Hippocampal formation (tissue), 2 donors: ENCODE data around the gene PEA15.
A peak's percentile ranks its signal among the peaks of the same experiment; 100 is the strongest.

Experiments
- DNase-seq, 2 donors: peaks; one replicate each; lab custom pipeline; 2025; lab: John Stamatoyannopoulos, UW

The PEA15 gene, protein sequence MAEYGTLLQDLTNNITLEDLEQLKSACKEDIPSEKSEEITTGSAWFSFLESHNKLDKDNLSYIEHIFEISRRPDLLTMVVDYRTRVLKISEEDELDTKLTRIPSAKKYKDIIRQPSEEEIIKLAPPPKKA

GRCh38 chr1:160205242-160206035 lies at the start of gene PEA15:
TSS of gene PEA15 (plus strand) at chr1:160205384. CDS start at chr1:160211545, 6,161 bp downstream.
- peak; percentile 64 to 77 for DNase-seq

- no peak for DNase-seq
Measured at GRCh38 chr1:160156361-160156760, 48.8 kb upstream of the PEA15 start.

DNA sequence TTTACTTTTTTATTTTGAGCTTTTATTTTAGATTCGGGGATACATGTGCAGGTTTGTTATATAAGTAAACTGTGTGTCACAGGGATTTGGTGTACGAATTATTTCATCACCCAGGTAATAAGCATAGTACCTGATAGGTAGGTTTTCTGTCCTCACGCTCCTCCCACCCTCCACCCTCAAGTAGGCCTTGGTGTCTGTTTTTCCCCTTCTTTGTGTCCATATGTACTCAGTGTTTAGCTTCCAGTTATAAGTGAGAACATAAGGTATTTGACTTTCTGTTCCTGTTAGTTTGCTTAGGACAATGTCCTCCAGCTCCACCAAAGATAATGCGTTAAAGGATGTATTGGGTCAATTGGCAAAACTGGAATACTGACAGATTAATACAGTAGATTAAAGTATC lies 48.0 kb upstream of the PEA15 start:
- DNase-seq: no peak

DNA sequence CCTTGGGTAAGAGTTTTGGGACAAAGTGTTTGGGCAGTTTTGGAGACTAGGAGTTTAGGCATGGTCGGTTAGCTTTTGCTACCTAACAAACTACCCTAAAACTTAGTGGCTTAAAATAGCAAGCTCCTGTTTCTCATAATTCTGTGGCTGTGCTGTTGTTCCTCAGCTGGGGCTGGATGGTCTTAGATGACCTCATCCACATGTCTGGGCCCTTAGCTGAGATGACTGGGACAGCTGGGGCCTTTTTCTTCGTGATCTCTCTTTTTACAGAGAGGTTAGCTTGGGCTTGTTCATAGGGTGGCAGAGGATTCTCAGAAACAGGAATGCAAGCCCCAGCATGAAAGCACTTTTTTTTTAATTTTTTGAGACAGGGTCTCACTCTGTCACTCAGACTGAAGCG lies 47.2 kb upstream of the PEA15 start:
- DNase-seq: no peak

GRCh38 chr1:160158534-160158933 lies 46.6 kb upstream of the PEA15 start:
- DNase-seq: no peak

DNA sequence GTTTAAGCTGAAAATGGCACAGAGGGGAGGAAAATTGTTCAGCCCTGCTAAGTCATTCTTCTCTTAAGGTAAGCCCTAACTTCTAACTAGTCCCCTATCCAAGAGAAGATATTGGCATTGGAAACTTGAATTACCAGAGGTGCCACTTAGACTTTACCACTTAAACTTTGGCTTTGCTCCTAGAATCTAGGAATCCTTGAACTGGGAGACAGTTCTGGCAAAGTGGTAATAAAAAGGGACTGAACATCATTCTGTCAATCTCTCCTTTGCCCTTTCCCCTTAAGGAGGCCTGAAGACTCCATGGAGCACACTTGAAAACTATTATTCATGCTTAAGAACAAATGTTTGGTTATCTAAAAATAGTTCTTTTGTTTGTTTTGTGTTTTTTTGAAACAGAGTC lies 45.3 kb upstream of the PEA15 start:
- DNase-seq: no peak

- DNase-seq: peak in 1 of 2 donors; percentile 17
Measured at GRCh38 chr1:160161965-160162705, 43.0 kb upstream of the PEA15 start.

GRCh38 chr1:160162931-160163330 lies 42.3 kb upstream of the PEA15 start:
- DNase-seq: no peak

DNA sequence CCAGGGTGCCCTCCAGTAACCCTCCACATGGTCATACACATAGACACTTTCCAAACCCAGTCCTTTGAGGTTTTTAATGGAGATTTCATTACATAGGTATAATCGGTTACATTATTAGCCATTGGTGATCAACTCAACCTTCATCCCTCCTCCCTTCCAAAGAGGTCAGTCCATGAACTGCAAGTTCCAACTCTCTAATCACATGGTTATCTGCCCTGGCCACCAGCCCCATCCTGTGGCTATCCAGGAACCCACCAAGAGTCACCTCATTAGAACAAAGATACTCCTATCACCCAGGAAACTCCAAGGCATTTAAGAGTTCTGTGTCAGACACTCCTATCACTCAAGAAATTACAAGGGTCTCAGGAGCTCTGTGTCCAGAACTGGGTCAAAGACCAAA lies 41.6 kb upstream of the PEA15 start:
- no peak for DNase-seq

DNA sequence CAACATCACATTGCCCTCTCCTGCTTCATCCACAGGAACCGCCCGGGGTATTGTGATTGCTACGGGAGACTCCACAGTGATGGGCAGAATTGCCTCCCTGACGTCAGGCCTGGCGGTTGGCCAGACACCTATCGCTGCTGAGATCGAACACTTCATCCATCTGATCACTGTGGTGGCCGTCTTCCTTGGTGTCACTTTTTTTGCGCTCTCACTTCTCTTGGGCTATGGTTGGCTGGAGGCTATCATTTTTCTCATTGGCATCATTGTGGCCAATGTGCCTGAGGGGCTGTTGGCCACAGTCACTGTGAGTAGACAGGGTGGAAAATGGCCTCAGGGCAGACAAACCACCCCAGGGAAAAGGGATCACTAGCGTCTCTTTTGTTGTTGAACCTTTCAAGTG lies 41.1 kb upstream of the PEA15 start:
- DNase-seq: no peak

DNA sequence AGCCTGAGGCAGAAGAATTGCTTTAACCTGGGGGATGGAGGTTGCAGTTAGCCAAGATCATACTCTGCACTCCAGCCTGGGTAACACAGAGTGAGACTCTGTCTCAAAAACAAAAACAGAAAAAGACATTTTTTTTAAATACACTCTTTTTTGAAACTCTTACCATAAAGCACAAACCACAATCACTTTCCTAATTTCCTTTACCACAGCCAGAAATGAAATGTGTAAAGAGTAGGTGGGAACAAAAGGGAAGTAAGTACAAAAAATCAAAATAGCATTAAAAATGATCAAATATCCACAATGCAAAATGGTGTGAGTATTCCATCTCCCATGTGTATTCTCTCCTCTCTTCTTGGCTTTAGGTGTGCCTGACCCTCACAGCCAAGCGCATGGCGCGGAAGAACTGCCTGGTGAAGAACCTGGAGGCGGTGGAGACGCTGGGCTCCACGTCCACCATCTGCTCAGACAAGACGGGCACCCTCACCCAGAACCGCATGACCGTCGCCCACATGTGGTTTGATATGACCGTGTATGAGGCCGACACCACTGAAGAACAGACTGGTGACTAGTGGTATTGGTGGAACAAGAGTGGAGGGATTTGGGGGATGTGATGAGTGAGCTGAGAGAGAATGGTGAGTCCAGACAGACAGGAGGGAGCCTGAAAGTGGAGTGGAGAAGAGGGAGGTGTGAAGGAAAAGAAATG lies 38.9 kb upstream of the PEA15 start:
- no peak for DNase-seq

DNA sequence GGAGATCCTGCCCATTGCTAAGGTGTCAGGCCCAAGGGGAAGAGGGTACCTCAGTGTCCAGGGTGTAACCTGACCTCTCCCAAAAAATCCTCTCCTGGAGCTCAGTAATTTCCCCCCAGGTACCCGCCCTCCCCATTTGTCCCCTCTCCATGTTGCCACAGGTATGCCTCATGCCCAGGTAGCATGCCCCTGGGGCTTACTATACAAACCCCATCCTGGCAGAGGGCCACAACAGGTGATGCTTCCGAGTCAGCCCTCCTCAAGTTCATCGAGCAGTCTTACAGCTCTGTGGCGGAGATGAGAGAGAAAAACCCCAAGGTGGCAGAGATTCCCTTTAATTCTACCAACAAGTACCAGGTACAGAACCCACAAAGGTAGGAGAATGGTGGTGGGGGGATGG lies 38.1 kb upstream of the PEA15 start:
- DNase-seq: no peak

GRCh38 chr1:160167580-160167979 lies 37.6 kb upstream of the PEA15 start:
- DNase-seq: no peak

- DNase-seq: no peak
Measured at GRCh38 chr1:160168016-160168415, 37.2 kb upstream of the PEA15 start.

- DNase-seq: no peak
Measured at GRCh38 chr1:160168609-160169369, 36.4 kb upstream of the PEA15 start.

- no peak for DNase-seq
Measured at GRCh38 chr1:160169553-160170399, 35.4 kb upstream of the PEA15 start.

- no peak for DNase-seq
Measured at GRCh38 chr1:160171354-160171753, 33.8 kb upstream of the PEA15 start.

- DNase-seq: no peak
Measured at GRCh38 chr1:160171980-160172379, 33.2 kb upstream of the PEA15 start.

DNA sequence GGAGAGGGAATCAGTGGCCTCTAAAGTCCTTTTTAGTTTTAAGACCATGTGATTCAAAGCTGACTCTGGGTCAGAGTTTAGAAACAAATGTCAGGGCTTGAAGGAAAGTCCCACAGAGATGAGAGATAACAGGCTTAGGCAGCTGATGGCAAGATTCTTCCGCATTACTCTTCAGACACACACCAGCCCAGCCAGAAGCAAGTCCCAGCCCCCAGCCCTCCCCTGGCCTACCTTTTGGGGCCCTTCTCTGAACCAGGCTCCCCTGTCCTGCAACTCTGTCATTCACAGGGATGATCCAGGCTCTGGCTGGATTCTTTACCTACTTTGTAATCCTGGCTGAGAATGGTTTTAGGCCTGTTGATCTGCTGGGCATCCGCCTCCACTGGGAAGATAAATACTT lies 28.0 kb upstream of the PEA15 start:
- no peak for DNase-seq

- no peak for DNase-seq
Measured at GRCh38 chr1:160177667-160178066, 27.5 kb upstream of the PEA15 start.

- DNase-seq: no peak
Measured at GRCh38 chr1:160178731-160179130, 26.5 kb upstream of the PEA15 start.
